ENCODE data around the gene NCAPD2. TPM values are rescaled to one million over a fixed set of nuclear protein-coding genes. Genes with fewer than 3 reads are reported as not detected.

Gene NCAPD2
- total RNA-seq, 3 donors from 2014 or later (not counting 1 experiment from before 2014, with no cell fraction given) = 38.8 to 53.1 (median 44.1) TPM

DNA sequence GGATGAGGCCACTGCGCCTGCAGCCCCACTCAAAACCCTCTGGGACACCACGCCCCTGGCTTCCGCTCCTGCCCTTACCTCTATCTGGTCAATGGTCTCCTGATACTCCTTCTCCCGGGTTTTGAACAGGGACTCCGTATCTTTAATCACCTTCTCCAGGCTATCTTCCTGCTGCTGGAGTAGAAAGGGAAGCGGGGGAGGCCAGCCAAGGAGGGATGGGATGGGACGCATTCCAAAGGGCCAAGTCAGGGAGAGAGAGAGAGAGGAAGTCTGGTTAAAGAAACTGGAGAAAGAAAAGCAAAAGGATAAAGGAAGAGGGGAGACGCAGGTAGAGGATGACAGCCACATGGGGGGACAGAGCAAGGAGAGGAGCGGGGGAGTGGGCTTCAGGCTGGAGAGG is 54.1 kb downstream of the NCAPD2 start:
- H3K27me3 Mint-ChIP-seq (ENCODE audit: low read depth in 2 of 2) = no peaks in the 10 kb centered on the region
- peaks cover 24 to 32% of the 10 kb centered on the region in 2 donors for H3K4me1 Mint-ChIP-seq
- intact Hi-C loops (cut with micrococcal nuclease) = no loop called here
- ATAC-seq (no peak), DNase-seq (no peak)
- H3K27me3 ChIP-seq (ENCODE audit: control insufficient read depth, insufficient read depth, low read length) = no peaks in the 10 kb centered on the region
- 96% methylated on average over 9 of the region's 9 CpGs for WGBS (ENCODE audit: insufficient coverage)
- H3K4me3 Mint-ChIP-seq = no peak overlapping the region
- no peaks in the 10 kb centered on the region for H3K9me3 ChIP-seq (ENCODE audit: control insufficient read depth, insufficient read depth, low read length)
- H3K4me1 ChIP-seq (ENCODE audit: control insufficient read depth, insufficient read depth, low read length) = peaks cover 23% of the 10 kb centered on the region
- H3K4me3 ChIP-seq (ENCODE audit: low read length) = no peak overlapping the region
- no peaks in the 10 kb centered on the region for H3K36me3 Mint-ChIP-seq
- TF ChIP-seq CTCF (IDR thresholded peaks at IDR 0.05) = no peak
- peak overlapping the region in 1 of 2 donors; percentile 29 for H3K27ac Mint-ChIP-seq
- no peaks in the 10 kb centered on the region for H3K9me3 Mint-ChIP-seq
- H3K36me3 ChIP-seq (ENCODE audit: control insufficient read depth, insufficient read depth, low read length) = peaks cover 55% of the 10 kb centered on the region
- no peak overlapping the region for H3K27ac ChIP-seq (ENCODE audit: low read length)

DNA sequence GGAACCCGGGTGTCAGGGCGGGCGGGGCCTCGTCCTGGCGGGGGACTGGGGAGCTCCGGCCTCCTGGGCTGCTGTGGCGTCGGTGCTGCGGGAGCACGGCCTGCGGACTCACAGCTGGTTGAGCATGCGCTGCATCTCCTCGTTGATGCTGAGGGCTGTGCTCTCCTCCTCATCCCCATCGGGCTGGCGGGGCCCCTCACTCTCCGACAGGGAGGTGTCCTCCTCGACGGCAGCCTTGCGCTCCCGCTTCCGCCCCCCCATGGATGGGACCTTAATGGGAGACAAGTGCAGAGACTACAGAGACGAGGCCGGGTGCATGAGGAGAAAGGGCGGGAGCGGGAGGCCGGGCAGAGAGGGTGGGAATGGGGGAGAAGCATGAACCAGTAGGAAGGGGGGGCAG is 54.7 kb downstream of the NCAPD2 start:
- H3K36me3 Mint-ChIP-seq = no peaks in the 10 kb centered on the region
- H3K27me3 ChIP-seq (ENCODE audit: control insufficient read depth, insufficient read depth, low read length) = no peaks in the 10 kb centered on the region
- no peak for TF ChIP-seq CTCF (IDR thresholded peaks at IDR 0.05)
- peaks cover 28% of the 10 kb centered on the region for H3K4me1 ChIP-seq (ENCODE audit: control insufficient read depth, insufficient read depth, low read length)
- H3K36me3 ChIP-seq (ENCODE audit: control insufficient read depth, insufficient read depth, low read length) = peaks cover 55% of the 10 kb centered on the region
- no peaks in the 10 kb centered on the region for H3K27me3 Mint-ChIP-seq (ENCODE audit: low read depth in 2 of 2)
- WGBS (ENCODE audit: insufficient coverage) = 96% methylated on average over 26 of the region's 26 CpGs
- no peak overlapping the region for H3K4me3 Mint-ChIP-seq
- intact Hi-C loops (cut with micrococcal nuclease) = no loop called here
- H3K9me3 Mint-ChIP-seq = no peaks in the 10 kb centered on the region
- H3K4me1 Mint-ChIP-seq = peaks cover 29 to 37% of the 10 kb centered on the region in 2 donors
- H3K27ac ChIP-seq (ENCODE audit: low read length) = no peak overlapping the region
- no peaks in the 10 kb centered on the region for H3K9me3 ChIP-seq (ENCODE audit: control insufficient read depth, insufficient read depth, low read length)
- DNase-seq (no peak), ATAC-seq (no peak)
- no peak overlapping the region for H3K4me3 ChIP-seq (ENCODE audit: low read length)
- H3K27ac Mint-ChIP-seq = no peak overlapping the region

DNA sequence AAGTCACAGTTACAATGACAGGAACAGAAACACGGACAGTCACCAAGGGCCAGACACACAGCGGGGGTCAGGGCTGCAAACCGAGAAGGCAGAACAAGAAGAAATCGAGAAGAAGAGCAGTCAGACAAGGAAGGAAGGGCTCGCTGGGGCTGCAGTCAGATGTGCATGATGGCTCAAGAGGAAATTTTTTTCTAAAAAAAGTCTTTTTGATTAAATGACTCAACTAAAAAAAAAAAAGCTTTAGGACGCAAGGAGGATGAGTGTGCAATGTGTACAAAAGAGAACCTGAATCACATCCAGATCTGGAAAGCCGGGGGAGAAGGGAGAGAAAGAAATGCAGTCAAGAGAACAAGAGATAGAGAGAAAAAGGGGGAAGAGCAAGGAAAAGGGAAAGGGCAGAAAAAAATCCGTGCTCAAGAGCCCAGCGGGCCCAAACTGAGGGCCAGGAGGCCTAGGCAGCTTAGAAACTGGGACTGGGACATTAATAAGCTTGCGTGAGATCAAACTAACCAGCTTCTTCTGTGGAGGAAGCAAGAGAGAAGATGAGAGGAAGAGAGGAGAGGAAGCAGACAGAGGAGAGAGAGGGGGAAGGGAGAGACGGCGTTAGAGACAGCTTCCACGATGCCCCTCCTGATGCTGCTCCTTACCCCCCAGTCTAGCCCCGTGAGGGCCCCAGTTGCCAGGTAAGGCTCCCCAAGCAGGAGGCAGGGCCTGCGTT is 55.2 kb downstream of the NCAPD2 start:
- Histone ChIP-seq H3K36me3 (ENCODE audit: control insufficient read depth, insufficient read depth, low read length) (peaks cover 55% of the 10 kb centered on the region), H3K27me3 (ENCODE audit: control insufficient read depth, insufficient read depth, low read length) (no peaks in the 10 kb centered on the region), H3K4me1 (ENCODE audit: control insufficient read depth, insufficient read depth, low read length) (peaks cover 34% of the 10 kb centered on the region), H3K4me3 (ENCODE audit: low read length) (no peak overlapping the region), H3K27ac (ENCODE audit: low read length) (no peak overlapping the region), H3K9me3 (ENCODE audit: control insufficient read depth, insufficient read depth, low read length) (no peaks in the 10 kb centered on the region)
- intact Hi-C loops (cut with micrococcal nuclease) = no loop called here
- no peak for DNase-seq
- no peak overlapping the region for H3K27ac Mint-ChIP-seq
- peaks cover 31 to 41% of the 10 kb centered on the region in 2 donors for H3K4me1 Mint-ChIP-seq
- no peak for TF ChIP-seq CTCF (IDR thresholded peaks at IDR 0.05)
- no peaks in the 10 kb centered on the region for H3K36me3 Mint-ChIP-seq
- H3K27me3 Mint-ChIP-seq (ENCODE audit: low read depth in 2 of 2) = no peaks in the 10 kb centered on the region
- no peaks in the 10 kb centered on the region for H3K9me3 Mint-ChIP-seq
- WGBS (ENCODE audit: insufficient coverage) = 89% methylated on average over 15 of the region's 15 CpGs
- ATAC-seq = no peak
- no peak overlapping the region for H3K4me3 Mint-ChIP-seq

GRCh38 chr12:6549684-6550151 is 55.8 kb downstream of the NCAPD2 start:
- no peak for TF ChIP-seq CTCF (IDR thresholded peaks at IDR 0.05)
- Mint-ChIP-seq H3K4me3 (no peak overlapping the region), H3K27ac (no peak overlapping the region), H3K27me3 (ENCODE audit: low read depth in 2 of 2) (no peaks in the 10 kb centered on the region), H3K36me3 (no peaks in the 10 kb centered on the region), H3K9me3 (no peaks in the 10 kb centered on the region), H3K4me1 (peaks cover 37 to 47% of the 10 kb centered on the region in 2 donors)
- 97% methylated on average over 18 of the region's 18 CpGs for WGBS (ENCODE audit: insufficient coverage)
- DNase-seq = no peak
- intact Hi-C loops (cut with micrococcal nuclease) = no loop called here
- no peak overlapping the region for H3K4me3 ChIP-seq (ENCODE audit: low read length)
- no peaks in the 10 kb centered on the region for H3K9me3 ChIP-seq (ENCODE audit: control insufficient read depth, insufficient read depth, low read length)
- peaks cover 51% of the 10 kb centered on the region for H3K36me3 ChIP-seq (ENCODE audit: control insufficient read depth, insufficient read depth, low read length)
- no peak for ATAC-seq
- no peak overlapping the region for H3K27ac ChIP-seq (ENCODE audit: low read length)
- H3K27me3 ChIP-seq (ENCODE audit: control insufficient read depth, insufficient read depth, low read length) = no peaks in the 10 kb centered on the region
- peaks cover 40% of the 10 kb centered on the region for H3K4me1 ChIP-seq (ENCODE audit: control insufficient read depth, insufficient read depth, low read length)
